Glutamatergic neuron (in vitro differentiated cells): ENCODE data around the gene SLC4A4. TPM values are rescaled to one million over a fixed set of nuclear protein-coding genes. Genes with fewer than 3 reads are reported as not detected.

Source experiments
- DNase-seq: peaks from one replicate; pipeline ENCODE4 v3.0.0; 2022
- H3K27ac Mint-ChIP-seq: one replicate; pipeline ENCODE4 v1.8.0; 2020; ENCODE audit warnings: mild to moderate bottlenecking, mixed read lengths, inconsistent platforms; ENCODE audit not compliant: unreplicated experiment
- H3K27me3 Mint-ChIP-seq: one replicate; pipeline ENCODE4 v1.8.0; 2020; ENCODE audit warnings: mild to moderate bottlenecking, moderate library complexity, mixed read lengths, inconsistent platforms; ENCODE audit not compliant: unreplicated experiment
- H3K36me3 Mint-ChIP-seq: one replicate; pipeline ENCODE4 v1.8.0; 2020; ENCODE audit warnings: mild to moderate bottlenecking, mixed read lengths, inconsistent platforms; ENCODE audit not compliant: unreplicated experiment
- H3K4me1 Mint-ChIP-seq: one replicate; pipeline ENCODE4 v1.8.0; 2020; ENCODE audit warnings: mild to moderate bottlenecking, low read depth, mixed read lengths, inconsistent platforms; ENCODE audit not compliant: unreplicated experiment
- H3K4me3 Mint-ChIP-seq: one replicate; pipeline ENCODE4 v1.8.0; 2020; ENCODE audit warnings: mild to moderate bottlenecking, mixed read lengths, inconsistent platforms; ENCODE audit not compliant: unreplicated experiment
- H3K9me3 Mint-ChIP-seq: one replicate; pipeline ENCODE4 v1.8.0; 2020; ENCODE audit warnings: mild to moderate bottlenecking, moderate library complexity, mixed read lengths, inconsistent platforms; ENCODE audit not compliant: unreplicated experiment
- total RNA-seq: library from RNA; stranded (reverse); fragmentation: NEBNext Ultra II Directional; extraction: Animal tissue kit (Norgen Biotek cat#: 25700); gene quantifications from one replicate; pipeline ENCODE4 v1.2.1, GENCODE V29; 2021; ENCODE audit not compliant: unreplicated experiment
- TF ChIP-seq, protein P1 (sequence below): fragments of 200-600 bp; sonication (generic); IDR thresholded peaks from one replicate; pipeline ENCODE4 v1.5.0; 2021; ENCODE audit not compliant: partially characterized antibody, unreplicated experiment

SLC4A4 gene
- total RNA-seq, 1 donor from 2014 or later = 0.86 TPM

DNA sequence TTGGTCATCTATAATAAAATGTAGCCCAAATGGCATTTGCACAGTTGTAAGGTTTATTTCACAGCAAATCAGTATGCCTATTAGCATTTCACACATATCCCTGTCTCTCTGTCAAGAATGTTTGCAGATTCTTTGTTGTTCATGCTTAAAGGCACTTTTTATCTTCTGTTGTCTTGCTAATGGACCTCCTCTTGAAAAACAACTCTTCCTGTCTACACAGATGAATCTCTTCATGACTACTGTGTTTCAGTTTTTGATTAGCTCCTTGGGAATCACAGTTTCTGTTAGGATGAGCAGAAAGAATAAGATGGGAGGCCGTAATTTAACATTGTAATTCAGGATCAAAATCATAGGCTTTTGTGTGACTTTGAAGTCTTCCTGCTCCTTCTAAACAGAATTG, 35.5 kb upstream of the SLC4A4 start:
- Mint-ChIP-seq H3K9me3 (peaks cover 5% of the 10 kb centered on the region), H3K27me3 (peaks cover 4% of the 10 kb centered on the region), H3K27ac (no peak overlapping the region), H3K36me3 (no peaks in the 10 kb centered on the region), H3K4me1 (peaks cover 10% of the 10 kb centered on the region), H3K4me3 (no peak overlapping the region)
- TF ChIP-seq, protein P1, sequence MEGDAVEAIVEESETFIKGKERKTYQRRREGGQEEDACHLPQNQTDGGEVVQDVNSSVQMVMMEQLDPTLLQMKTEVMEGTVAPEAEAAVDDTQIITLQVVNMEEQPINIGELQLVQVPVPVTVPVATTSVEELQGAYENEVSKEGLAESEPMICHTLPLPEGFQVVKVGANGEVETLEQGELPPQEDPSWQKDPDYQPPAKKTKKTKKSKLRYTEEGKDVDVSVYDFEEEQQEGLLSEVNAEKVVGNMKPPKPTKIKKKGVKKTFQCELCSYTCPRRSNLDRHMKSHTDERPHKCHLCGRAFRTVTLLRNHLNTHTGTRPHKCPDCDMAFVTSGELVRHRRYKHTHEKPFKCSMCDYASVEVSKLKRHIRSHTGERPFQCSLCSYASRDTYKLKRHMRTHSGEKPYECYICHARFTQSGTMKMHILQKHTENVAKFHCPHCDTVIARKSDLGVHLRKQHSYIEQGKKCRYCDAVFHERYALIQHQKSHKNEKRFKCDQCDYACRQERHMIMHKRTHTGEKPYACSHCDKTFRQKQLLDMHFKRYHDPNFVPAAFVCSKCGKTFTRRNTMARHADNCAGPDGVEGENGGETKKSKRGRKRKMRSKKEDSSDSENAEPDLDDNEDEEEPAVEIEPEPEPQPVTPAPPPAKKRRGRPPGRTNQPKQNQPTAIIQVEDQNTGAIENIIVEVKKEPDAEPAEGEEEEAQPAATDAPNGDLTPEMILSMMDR = no peak
- DNase-seq = no peak

DNA sequence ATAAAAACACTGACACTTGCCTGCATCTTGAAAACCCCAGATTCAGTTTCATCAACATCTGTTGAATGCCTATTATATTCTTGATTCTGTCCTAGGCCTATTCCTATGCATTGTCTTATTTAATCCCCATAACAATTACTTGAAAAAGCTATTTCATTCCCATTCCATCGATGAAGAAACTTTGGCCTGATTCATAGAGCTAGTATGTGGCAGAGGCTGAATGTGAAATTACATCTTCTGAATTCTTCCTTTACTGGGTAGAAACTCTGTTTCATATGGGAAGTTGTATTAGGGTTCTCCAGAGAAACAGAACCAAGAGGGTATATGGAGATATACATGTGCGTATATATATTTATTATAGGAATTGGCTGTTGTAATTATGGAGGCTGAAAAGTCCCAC, 35.0 kb upstream of the SLC4A4 start:
- Mint-ChIP-seq H3K9me3 (peaks cover 6% of the 10 kb centered on the region), H3K27me3 (peaks cover 4% of the 10 kb centered on the region), H3K27ac (no peak overlapping the region), H3K36me3 (no peaks in the 10 kb centered on the region), H3K4me3 (no peak overlapping the region), H3K4me1 (peaks cover 10% of the 10 kb centered on the region)
- TF ChIP-seq, protein P1 = no peak
- DNase-seq = no peak

DNA sequence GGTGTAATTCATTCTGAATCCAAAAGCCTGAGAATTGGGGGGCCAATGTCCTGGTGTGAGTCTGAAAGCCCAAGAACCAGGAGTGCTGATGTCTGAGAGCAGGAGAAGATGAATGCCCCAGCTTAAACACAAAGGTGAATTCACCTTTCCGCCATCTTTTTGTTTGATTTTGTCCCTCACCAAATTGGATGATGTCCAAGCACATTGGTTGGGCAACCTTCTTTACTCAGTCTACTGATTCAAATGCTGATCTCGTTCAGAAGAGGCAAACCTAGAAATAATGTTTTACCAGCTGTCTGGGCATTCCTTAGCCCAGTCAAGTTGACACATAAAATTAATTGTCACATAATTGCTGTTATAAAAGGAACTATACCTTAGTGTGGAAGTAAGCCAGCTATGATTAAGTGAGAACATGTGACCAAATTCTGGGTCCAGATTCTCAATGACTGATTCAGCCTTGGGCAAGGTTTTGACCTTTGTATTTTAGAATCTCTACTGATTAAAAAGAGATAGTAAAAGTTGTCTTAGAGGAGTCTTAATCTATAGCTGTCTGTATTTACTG, 34.5 kb upstream of the SLC4A4 start:
- Mint-ChIP-seq H3K4me1 (peaks cover 10% of the 10 kb centered on the region), H3K36me3 (no peaks in the 10 kb centered on the region), H3K4me3 (no peak overlapping the region), H3K9me3 (peaks cover 6% of the 10 kb centered on the region), H3K27ac (no peak overlapping the region), H3K27me3 (peaks cover 4% of the 10 kb centered on the region)
- TF ChIP-seq, protein P1 = no peak
- no peak for DNase-seq

DNA sequence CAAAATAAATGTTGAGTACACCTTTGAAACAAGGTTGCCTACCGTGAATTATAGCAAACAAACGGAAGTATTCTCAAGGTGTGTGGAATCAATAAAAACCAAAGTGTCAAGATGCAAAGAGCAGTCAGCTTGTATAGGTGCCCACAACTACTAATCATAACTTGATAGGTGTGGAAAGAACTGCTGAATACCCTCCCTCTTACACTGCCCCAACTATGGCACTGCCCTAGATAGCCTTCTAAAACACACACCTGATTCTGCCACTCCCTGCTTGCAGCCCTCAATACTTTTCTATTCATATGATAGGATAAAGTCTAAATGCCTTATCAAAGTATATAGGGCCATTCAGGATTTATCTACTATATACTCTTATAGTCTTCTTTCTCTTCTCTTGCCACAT, 31.1 kb upstream of the SLC4A4 start:
- H3K36me3 Mint-ChIP-seq = peaks cover 7% of the 10 kb centered on the region
- no peak overlapping the region for H3K4me3 Mint-ChIP-seq
- peaks cover 2% of the 10 kb centered on the region for H3K9me3 Mint-ChIP-seq
- TF ChIP-seq, protein P1 = no peak
- H3K27me3 Mint-ChIP-seq = peaks cover 2% of the 10 kb centered on the region
- H3K4me1 Mint-ChIP-seq = no peaks in the 10 kb centered on the region
- DNase-seq = no peak
- H3K27ac Mint-ChIP-seq = no peak overlapping the region

DNA sequence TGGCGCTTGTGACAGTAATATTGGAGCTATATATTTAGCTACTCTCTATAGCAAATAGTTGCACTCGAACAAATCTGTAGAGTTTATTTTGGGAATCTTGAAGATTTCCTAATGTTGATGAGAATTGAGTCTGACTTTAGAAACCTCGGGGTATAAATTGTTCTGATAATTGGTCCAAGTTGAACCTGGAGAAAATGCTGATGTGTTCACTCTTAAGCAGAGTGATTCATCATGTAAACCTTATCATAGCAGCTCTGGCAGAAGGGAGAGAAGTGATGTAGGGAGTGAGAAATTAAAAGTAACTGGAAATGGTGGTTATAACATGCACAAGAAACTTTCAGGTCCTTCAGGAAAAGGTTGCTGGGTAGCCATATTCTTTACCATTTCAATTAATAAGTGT, 16.4 kb upstream of the SLC4A4 start:
- Mint-ChIP-seq H3K36me3 (no peaks in the 10 kb centered on the region), H3K4me3 (no peak overlapping the region)

More for the DNA sequence above, 16.4 kb upstream of the SLC4A4 start:
- Mint-ChIP-seq H3K27me3 (no peaks in the 10 kb centered on the region), H3K4me1 (no peaks in the 10 kb centered on the region), H3K27ac (no peak overlapping the region), H3K9me3 (no peaks in the 10 kb centered on the region)
- TF ChIP-seq, protein P1 = no peak
- DNase-seq = no peak
